Measurements from ENCODE around the gene PHTF2.
A peak's percentile ranks its signal among the peaks of the same experiment; 100 is the strongest.

Gene PHTF2

DNA sequence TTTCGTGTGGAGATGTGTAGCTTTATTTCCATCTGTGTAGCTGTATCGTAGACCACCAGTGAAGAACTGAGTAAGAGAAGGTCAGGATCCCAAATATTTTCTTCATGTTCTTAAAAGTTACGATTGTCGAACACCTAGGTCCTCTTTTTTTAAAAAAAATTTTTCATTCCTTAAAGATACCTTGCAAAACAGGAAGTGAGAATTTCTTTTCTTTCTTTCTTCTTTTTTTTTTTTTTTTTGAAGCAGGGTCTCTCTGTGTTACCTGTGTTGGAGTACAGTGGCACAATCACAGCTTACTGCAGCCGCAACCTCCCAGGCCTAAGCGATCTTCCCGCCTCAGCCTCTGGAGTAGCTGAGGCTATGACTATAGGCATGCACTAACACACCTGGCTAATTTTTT lies 60.8 kb downstream of the PHTF2 start:
- DNase-seq: no peak
- Histone ChIP-seq H3K36me3 (ENCODE audit: control insufficient read depth, insufficient read depth, low read length) (no peaks in the 10 kb centered on the region), H2BK120ac (ENCODE audit: low read depth, low read length) (no peak overlapping the region), H3K27me3 (ENCODE audit: insufficient read depth, low read length, poor library complexity) (no peaks in the 10 kb centered on the region), H3K79me1 (ENCODE audit: low read length) (no peaks in the 10 kb centered on the region), H3K4me2 (ENCODE audit: low read length) (no peak overlapping the region), H3K18ac (ENCODE audit: low read length) (no peak overlapping the region), H4K8ac (ENCODE audit: low read depth, low read length) (no peak overlapping the region), H2BK15ac (replicated peaks; ENCODE audit: low read depth) (no peak overlapping the region), H3K27ac (ENCODE audit: low read depth, low read length) (no peak overlapping the region), H3K4me1 (ENCODE audit: control insufficient read depth, low read depth, low read length) (no peaks in the 10 kb centered on the region), H3K9ac (ENCODE audit: low read length) (no peak overlapping the region), H2AK5ac (ENCODE audit: low read length) (no peak overlapping the region), H3K4ac (ENCODE audit: low read depth, low read length) (no peak overlapping the region), H4K5ac (ENCODE audit: low read length) (no peak overlapping the region), H3K4me3 (ENCODE audit: low read length) (no peak overlapping the region), H3K79me2 (ENCODE audit: control insufficient read depth, insufficient read depth, low read length) (no peaks in the 10 kb centered on the region), H3K56ac (ENCODE audit: low read length) (no peak overlapping the region), H2BK5ac (ENCODE audit: low read length) (no peak overlapping the region), H3K23ac (ENCODE audit: low read length) (no peak overlapping the region)
- no CpG with 5 or more reads among the region's 7 CpGs for WGBS (ENCODE audit: extremely low coverage, insufficient coverage, low lambda C conversion rate)

DNA sequence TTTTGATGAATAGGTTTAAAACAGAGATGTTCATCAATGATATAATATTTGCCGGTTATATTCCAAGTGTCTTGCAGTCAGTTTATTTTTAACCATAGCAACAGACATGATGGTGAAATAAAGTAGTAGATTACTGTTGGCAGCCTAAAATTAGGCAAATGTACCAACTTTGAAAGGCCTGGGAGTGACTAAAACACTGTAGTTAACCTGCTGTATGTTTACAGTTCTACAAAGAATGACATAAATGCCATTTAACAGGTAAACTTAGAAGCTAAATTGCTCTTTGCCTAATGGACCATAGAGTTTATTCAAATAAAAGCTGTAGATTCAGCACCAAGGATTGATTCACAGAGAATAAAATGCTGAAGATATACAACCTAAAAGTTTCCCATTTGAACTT lies 64.1 kb downstream of the PHTF2 start:
- no peak overlapping the region for H2BK120ac ChIP-seq (ENCODE audit: low read depth, low read length)
- H3K4me2 ChIP-seq (ENCODE audit: low read length): no peak overlapping the region
- H3K56ac ChIP-seq (ENCODE audit: low read length): no peak overlapping the region
- H2BK5ac ChIP-seq (ENCODE audit: low read length): no peak overlapping the region
- WGBS (ENCODE audit: extremely low coverage, insufficient coverage, low lambda C conversion rate): no CpG with 5 or more reads among the region's 1 CpG
- no peaks in the 10 kb centered on the region for H3K79me1 ChIP-seq (ENCODE audit: low read length)
- H4K5ac ChIP-seq (ENCODE audit: low read length): no peak overlapping the region
- no peak overlapping the region for H3K4me3 ChIP-seq (ENCODE audit: low read length)
- no peak overlapping the region for H3K4ac ChIP-seq (ENCODE audit: low read depth, low read length)
- H3K4me1 ChIP-seq (ENCODE audit: control insufficient read depth, low read depth, low read length): no peaks in the 10 kb centered on the region
- H3K23ac ChIP-seq (ENCODE audit: low read length): no peak overlapping the region
- no peaks in the 10 kb centered on the region for H3K36me3 ChIP-seq (ENCODE audit: control insufficient read depth, insufficient read depth, low read length)
- H2BK15ac ChIP-seq (replicated peaks; ENCODE audit: low read depth): no peak overlapping the region
- no peak overlapping the region for H3K27ac ChIP-seq (ENCODE audit: low read depth, low read length)
- DNase-seq: no peak
- H3K79me2 ChIP-seq (ENCODE audit: control insufficient read depth, insufficient read depth, low read length): no peaks in the 10 kb centered on the region
- H3K27me3 ChIP-seq (ENCODE audit: insufficient read depth, low read length, poor library complexity): no peaks in the 10 kb centered on the region
- H4K8ac ChIP-seq (ENCODE audit: low read depth, low read length): no peak overlapping the region
- no peak overlapping the region for H3K9ac ChIP-seq (ENCODE audit: low read length)
- H2AK5ac ChIP-seq (ENCODE audit: low read length): no peak overlapping the region
- no peak overlapping the region for H3K18ac ChIP-seq (ENCODE audit: low read length)

- Histone ChIP-seq H2BK15ac (replicated peaks; ENCODE audit: low read depth) (no peak overlapping the region), H3K27ac (ENCODE audit: low read depth, low read length) (no peak overlapping the region), H3K4me1 (ENCODE audit: control insufficient read depth, low read depth, low read length) (no peaks in the 10 kb centered on the region), H3K4me3 (ENCODE audit: low read length) (no peak overlapping the region), H3K23ac (ENCODE audit: low read length) (no peak overlapping the region), H3K79me2 (ENCODE audit: control insufficient read depth, insufficient read depth, low read length) (no peaks in the 10 kb centered on the region), H3K56ac (ENCODE audit: low read length) (no peak overlapping the region), H4K8ac (ENCODE audit: low read depth, low read length) (no peak overlapping the region), H2AK5ac (ENCODE audit: low read length) (no peak overlapping the region), H3K36me3 (ENCODE audit: control insufficient read depth, insufficient read depth, low read length) (no peaks in the 10 kb centered on the region), H2BK5ac (ENCODE audit: low read length) (no peak overlapping the region), H4K5ac (ENCODE audit: low read length) (no peak overlapping the region), H3K27me3 (ENCODE audit: insufficient read depth, low read length, poor library complexity) (no peaks in the 10 kb centered on the region), H3K9ac (ENCODE audit: low read length) (no peak overlapping the region), H3K4me2 (ENCODE audit: low read length) (no peak overlapping the region), H3K18ac (ENCODE audit: low read length) (no peak overlapping the region), H3K4ac (ENCODE audit: low read depth, low read length) (no peak overlapping the region), H3K79me1 (ENCODE audit: low read length) (no peaks in the 10 kb centered on the region), H2BK120ac (ENCODE audit: low read depth, low read length) (no peak overlapping the region)
- WGBS (ENCODE audit: extremely low coverage, insufficient coverage, low lambda C conversion rate): no CpG with 5 or more reads among the region's 2 CpGs
- peak; percentile 63 for DNase-seq
Observed at GRCh38 chr7:77863860-77864259, 65.3 kb downstream of the PHTF2 start.

DNA sequence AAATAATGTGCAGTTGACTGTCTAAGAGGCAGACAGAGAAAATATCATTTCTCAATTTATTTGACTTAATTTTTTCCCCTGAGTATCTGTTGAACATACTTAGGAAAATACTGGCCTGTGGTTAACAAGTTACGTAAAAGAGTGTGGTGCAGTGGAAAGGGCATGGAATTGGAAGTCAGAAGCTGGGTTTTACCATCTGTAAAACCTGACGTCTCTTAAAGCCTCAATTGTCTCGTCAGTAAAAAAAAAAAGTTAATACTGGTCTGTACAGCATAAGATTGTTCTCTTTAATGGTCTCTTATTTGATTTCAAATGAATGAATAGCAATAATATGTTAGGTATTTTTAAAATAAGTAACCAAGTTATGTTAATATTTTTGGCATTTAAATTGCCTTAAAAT lies 67.8 kb downstream of the PHTF2 start:
- DNase-seq: no peak
- Histone ChIP-seq H3K27me3 (ENCODE audit: insufficient read depth, low read length, poor library complexity) (no peaks in the 10 kb centered on the region), H3K36me3 (ENCODE audit: control insufficient read depth, insufficient read depth, low read length) (no peaks in the 10 kb centered on the region), H2AK5ac (ENCODE audit: low read length) (no peak overlapping the region), H3K9ac (ENCODE audit: low read length) (no peak overlapping the region), H3K4ac (ENCODE audit: low read depth, low read length) (no peak overlapping the region), H2BK120ac (ENCODE audit: low read depth, low read length) (no peak overlapping the region), H3K4me1 (ENCODE audit: control insufficient read depth, low read depth, low read length) (no peaks in the 10 kb centered on the region), H4K8ac (ENCODE audit: low read depth, low read length) (no peak overlapping the region), H3K56ac (ENCODE audit: low read length) (no peak overlapping the region), H2BK5ac (ENCODE audit: low read length) (no peak overlapping the region), H3K79me1 (ENCODE audit: low read length) (no peaks in the 10 kb centered on the region), H3K23ac (ENCODE audit: low read length) (no peak overlapping the region), H3K27ac (ENCODE audit: low read depth, low read length) (no peak overlapping the region), H3K79me2 (ENCODE audit: control insufficient read depth, insufficient read depth, low read length) (no peaks in the 10 kb centered on the region), H4K5ac (ENCODE audit: low read length) (no peak overlapping the region), H3K4me3 (ENCODE audit: low read length) (no peak overlapping the region), H3K4me2 (ENCODE audit: low read length) (no peak overlapping the region), H2BK15ac (replicated peaks; ENCODE audit: low read depth) (no peak overlapping the region), H3K18ac (ENCODE audit: low read length) (no peak overlapping the region)
- WGBS (ENCODE audit: extremely low coverage, insufficient coverage, low lambda C conversion rate): no CpG with 5 or more reads among the region's 3 CpGs

DNA sequence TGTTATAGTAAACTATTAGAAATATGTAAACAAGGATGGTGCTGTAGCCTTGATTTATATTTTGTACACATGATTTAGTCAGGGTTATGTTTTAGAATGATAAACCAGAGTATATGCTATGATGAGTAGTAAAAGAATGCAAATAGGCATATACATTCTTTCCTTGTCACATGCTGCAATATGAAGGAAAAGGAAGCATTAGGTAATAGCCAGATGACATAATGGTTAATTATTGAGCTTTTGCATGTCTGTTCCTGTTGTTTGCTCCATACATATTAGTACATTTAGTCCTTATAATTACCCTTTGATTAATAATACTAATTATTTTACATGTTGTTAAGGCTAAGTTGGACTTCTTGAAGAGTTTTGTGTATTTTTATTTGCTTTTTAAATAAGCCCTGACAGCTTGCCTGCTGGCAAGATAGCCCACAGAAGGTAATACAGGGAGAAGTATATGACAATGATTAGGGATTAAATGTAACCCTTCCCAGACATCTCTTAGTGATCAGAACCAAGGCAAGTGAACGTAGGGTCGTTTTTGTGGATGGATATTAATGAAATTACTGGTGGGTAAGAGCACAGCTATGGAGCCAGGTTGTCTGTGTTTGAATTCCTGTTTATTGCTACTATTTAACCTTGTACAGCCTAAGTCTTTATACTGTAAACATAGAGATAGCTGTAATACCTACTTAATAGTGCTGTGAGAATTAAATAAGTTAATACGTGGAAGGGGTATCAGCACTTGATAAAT lies 68.4 kb downstream of the PHTF2 start:
- Histone ChIP-seq H3K79me1 (ENCODE audit: low read length) (no peaks in the 10 kb centered on the region), H3K4me3 (ENCODE audit: low read length) (no peak overlapping the region), H4K8ac (ENCODE audit: low read depth, low read length) (no peak overlapping the region), H3K4me1 (ENCODE audit: control insufficient read depth, low read depth, low read length) (no peaks in the 10 kb centered on the region), H3K23ac (ENCODE audit: low read length) (no peak overlapping the region), H3K9ac (ENCODE audit: low read length) (no peak overlapping the region), H2BK5ac (ENCODE audit: low read length) (no peak overlapping the region), H3K27me3 (ENCODE audit: insufficient read depth, low read length, poor library complexity) (no peaks in the 10 kb centered on the region), H3K4me2 (ENCODE audit: low read length) (no peak overlapping the region), H4K5ac (ENCODE audit: low read length) (no peak overlapping the region), H2AK5ac (ENCODE audit: low read length) (no peak overlapping the region), H3K79me2 (ENCODE audit: control insufficient read depth, insufficient read depth, low read length) (no peaks in the 10 kb centered on the region), H2BK120ac (ENCODE audit: low read depth, low read length) (no peak overlapping the region), H3K27ac (ENCODE audit: low read depth, low read length) (no peak overlapping the region), H3K36me3 (ENCODE audit: control insufficient read depth, insufficient read depth, low read length) (no peaks in the 10 kb centered on the region), H3K18ac (ENCODE audit: low read length) (no peak overlapping the region), H2BK15ac (replicated peaks; ENCODE audit: low read depth) (no peak overlapping the region), H3K4ac (ENCODE audit: low read depth, low read length) (no peak overlapping the region), H3K56ac (ENCODE audit: low read length) (no peak overlapping the region)
- no peak for DNase-seq
- WGBS (ENCODE audit: extremely low coverage, insufficient coverage, low lambda C conversion rate): no CpG with 5 or more reads among the region's 3 CpGs

DNA sequence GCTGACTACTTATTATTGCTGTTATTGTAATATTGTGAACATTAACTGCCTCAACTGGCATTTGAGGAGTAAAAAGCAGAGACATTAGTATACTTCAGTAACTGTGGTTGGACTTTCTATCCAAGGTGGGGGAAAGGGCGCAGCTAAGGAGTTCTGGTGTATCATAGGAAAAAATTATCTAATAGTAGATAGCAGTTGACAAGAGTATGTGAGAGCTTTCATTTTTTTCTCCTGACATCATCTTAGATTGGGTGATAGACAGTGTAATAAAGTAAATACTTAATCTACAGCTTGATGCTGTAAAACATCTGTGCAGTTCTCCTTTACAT lies 68.9 kb downstream of the PHTF2 start:
- Histone ChIP-seq H4K8ac (ENCODE audit: low read depth, low read length) (no peak overlapping the region), H3K4me3 (ENCODE audit: low read length) (no peak overlapping the region), H3K4me1 (ENCODE audit: control insufficient read depth, low read depth, low read length) (no peaks in the 10 kb centered on the region), H3K27ac (ENCODE audit: low read depth, low read length) (no peak overlapping the region), H3K79me2 (ENCODE audit: control insufficient read depth, insufficient read depth, low read length) (no peaks in the 10 kb centered on the region), H2BK15ac (replicated peaks; ENCODE audit: low read depth) (no peak overlapping the region), H3K4ac (ENCODE audit: low read depth, low read length) (no peak overlapping the region), H3K79me1 (ENCODE audit: low read length) (no peaks in the 10 kb centered on the region), H4K5ac (ENCODE audit: low read length) (no peak overlapping the region), H3K23ac (ENCODE audit: low read length) (no peak overlapping the region), H3K18ac (ENCODE audit: low read length) (no peak overlapping the region), H3K56ac (ENCODE audit: low read length) (no peak overlapping the region), H3K9ac (ENCODE audit: low read length) (no peak overlapping the region), H2BK5ac (ENCODE audit: low read length) (no peak overlapping the region), H3K27me3 (ENCODE audit: insufficient read depth, low read length, poor library complexity) (no peaks in the 10 kb centered on the region), H3K4me2 (ENCODE audit: low read length) (no peak overlapping the region), H2AK5ac (ENCODE audit: low read length) (no peak overlapping the region), H2BK120ac (ENCODE audit: low read depth, low read length) (no peak overlapping the region), H3K36me3 (ENCODE audit: control insufficient read depth, insufficient read depth, low read length) (no peaks in the 10 kb centered on the region)
- no CpG with 5 or more reads among the region's 1 CpG for WGBS (ENCODE audit: extremely low coverage, insufficient coverage, low lambda C conversion rate)
- DNase-seq: no peak
